GM12891 (cell line): ENCODE measurements around the gene SLC9A9.

ENCODE experiments used
- PAX5 ChIP-seq: IDR thresholded peaks from 2 replicates; pipeline ENCODE4 v1.6.1; 2011; ENCODE audit warnings: low read length, moderate library complexity, mild to moderate bottlenecking; ENCODE audit not compliant: insufficient read depth, severe bottlenecking
- POLR2A ChIP-seq: IDR thresholded peaks from 2 replicates; pipeline ENCODE4 v1.6.1; 2011; ENCODE audit warnings: low read depth, low read length, control low read depth
- POLR2AphosphoS5 ChIP-seq: IDR thresholded peaks from 2 replicates; pipeline ENCODE4 v1.6.1; 2011; ENCODE audit warnings: low read depth, low read length, control low read depth
- POU2F2 ChIP-seq: IDR thresholded peaks from 2 replicates; pipeline ENCODE4 v1.6.1; 2011; ENCODE audit warnings: low read depth, mild to moderate bottlenecking, control low read depth, low read length, moderate library complexity
- SPI1 ChIP-seq: IDR thresholded peaks from 2 replicates; pipeline ENCODE4 v1.6.1; 2011; ENCODE audit warnings: low read depth, low read length, control low read depth
- TAF1 ChIP-seq: IDR thresholded peaks from 2 replicates; pipeline ENCODE4 v1.6.1; 2011; ENCODE audit warnings: low read depth, low read length, control low read depth

GRCh38 chr3:143418391-143418790, 429.9 kb downstream of the SLC9A9 start:
- TF ChIP-seq POLR2AphosphoS5 (no peak), POLR2A (no peak), SPI1 (no peak), TAF1 (no peak), POU2F2 (no peak), PAX5 (no peak)
